ENCODE results near the gene TYMP.

DNA sequence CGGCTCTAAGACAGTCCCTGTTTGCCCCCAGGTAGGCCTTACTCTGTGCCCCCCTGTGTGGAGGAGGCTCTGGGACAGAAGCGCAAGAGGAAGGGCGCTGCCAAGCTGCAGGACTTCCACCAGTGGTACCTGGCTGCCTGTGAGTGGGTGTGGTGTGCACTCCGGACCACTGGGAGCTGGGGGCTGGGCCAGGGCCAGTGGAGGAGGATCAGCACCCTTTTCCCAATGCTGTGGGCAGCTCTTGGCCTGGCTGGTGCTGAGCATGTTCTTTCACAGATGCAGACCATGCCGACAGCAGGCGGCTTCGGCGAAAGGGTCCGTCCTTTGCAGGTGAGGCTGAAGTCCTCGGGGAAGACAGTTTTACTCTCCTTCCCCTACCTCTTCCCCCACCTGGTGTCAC is 8.1 kb downstream of the TYMP start:
- no peak for TF ChIP-seq CTCF (IDR thresholded peaks at IDR 0.05)
- no peak for TF ChIP-seq POLR2A (IDR thresholded peaks at IDR 0.05)

All from uterus (tissue), 2 donors.